Endothelial cell of umbilical vein (primary cell): ENCODE measurements around the gene OR2B6. TPM values are rescaled to one million over a fixed set of nuclear protein-coding genes. Genes with fewer than 3 reads are reported as not detected.

Experiments
- BruUV-seq: library from RNA; stranded (reverse); fragments of 400-500 nt; replicated peaks from 2 replicates; lab custom pipeline; 2021; lab: Mats Ljungman, UMichigan
- CTCF ChIA-PET: fragments of 300-600, 350-600 bp; sonication (Branson Sonifier 250); formaldehyde crosslinking; loops from one replicate; lab custom pipeline; 2021; ENCODE audit warnings: antibody characterized with exemption, inconsistent platforms; lab: Charles Lee
- POLR2A ChIA-PET: fragments of 300-600, 350-600 bp; sonication (Branson Sonifier 250); formaldehyde crosslinking; loops from one replicate; lab custom pipeline; 2021; ENCODE audit warnings: antibody characterized with exemption, inconsistent platforms; lab: Charles Lee
- DNase-seq: peaks from one replicate; pipeline ENCODE4 v3.0.0-alpha.2; 2011; ENCODE audit warnings: low read depth, low spot score
- FAIRE-seq: peaks from 2 replicates; lab custom pipeline; 2011; peaks lifted over from hg19 to GRCh38; lab: Jason Lieb, UNC
- H2AFZ ChIP-seq: 2 replicates; pipeline ENCODE4 v1.6.0; 2012; ENCODE audit warnings: low read depth, low read length, control low read depth, inconsistent platforms
- H3K27ac ChIP-seq: 2 replicates; pipeline ENCODE4 v1.5.1; 2011; ENCODE audit warnings: low read depth, mild to moderate bottlenecking, control low read depth, low read length, moderate library complexity; ENCODE audit not compliant: insufficient read depth
- H3K27me3 ChIP-seq, 2 experiments: 2 replicates each; pipeline versions ENCODE4 v1.6.0 to v1.6.1; 2011; ENCODE audit warnings: low read length in 2 of 2, mixed read lengths in 1 of 2; ENCODE audit not compliant: control insufficient read depth in 2 of 2, insufficient read depth in 2 of 2
- H3K36me3 ChIP-seq, 2 experiments: 2 replicates in 1 of 2; 3 replicates in 1 of 2; pipeline ENCODE4 v1.5.1; 2011; ENCODE audit warnings: low read length in 2 of 2, mild to moderate bottlenecking in 1 of 2, moderate library complexity in 1 of 2; ENCODE audit not compliant: control insufficient read depth in 2 of 2, insufficient read depth in 2 of 2; ENCODE audit errors: extremely low read depth in 1 of 2
- H3K4me1 ChIP-seq: 3 replicates; pipeline ENCODE4 v1.5.1; 2011; ENCODE audit warnings: mild to moderate bottlenecking, low read length; ENCODE audit not compliant: control insufficient read depth, insufficient read depth; ENCODE audit errors: extremely low read depth
- H3K4me2 ChIP-seq: 2 replicates; pipeline ENCODE4 v1.6.1; 2011; ENCODE audit warnings: low read length, control low read depth, mixed read lengths; ENCODE audit not compliant: insufficient read depth
- H3K4me3 ChIP-seq, 3 experiments: fragments of 200-600 bp in 1 of 3; sonication (generic), shearing (Covaris generic) in 1 of 3; replicated peaks in 1 of 3; 2 replicates each; pipeline ENCODE4 v1.5.1; 2011 to 2016; ENCODE audit warnings: control low read depth in 3 of 3, low read length in 3 of 3, mild to moderate bottlenecking in 2 of 3, inconsistent platforms in 1 of 3, low read depth in 1 of 3, moderate library complexity in 1 of 3; ENCODE audit not compliant: insufficient read depth in 1 of 3
- H3K79me2 ChIP-seq: 2 replicates; pipeline ENCODE4 v1.6.0; 2012; ENCODE audit warnings: low read length, inconsistent platforms; ENCODE audit not compliant: control insufficient read depth, insufficient read depth
- H3K9ac ChIP-seq: replicated peaks from 2 replicates; pipeline ENCODE3; 2011; ENCODE audit warnings: low read length, control low read depth; ENCODE audit not compliant: insufficient read depth; ENCODE audit errors: extremely low read depth
- H3K9me1 ChIP-seq: replicated peaks from 3 replicates; pipeline ENCODE4 v1.6.0; 2011; ENCODE audit warnings: mild to moderate bottlenecking, low read length; ENCODE audit not compliant: control insufficient read depth, insufficient read depth; ENCODE audit errors: extremely low read depth
- H3K9me3 ChIP-seq: replicated peaks from 2 replicates; pipeline ENCODE4 v1.5.1; 2012; ENCODE audit warnings: low read length, inconsistent platforms; ENCODE audit not compliant: control insufficient read depth, insufficient read depth
- H4K20me1 ChIP-seq: replicated peaks from 2 replicates; pipeline ENCODE3; 2011; ENCODE audit warnings: mild to moderate bottlenecking, low read length; ENCODE audit not compliant: control insufficient read depth, insufficient read depth; ENCODE audit errors: extremely low read depth
- EZH2 ChIP-seq: IDR thresholded peaks from 2 replicates; pipeline ENCODE4 v1.6.1; 2012; ENCODE audit warnings: borderline replicate concordance, low read depth, mild to moderate bottlenecking, moderate library complexity, low read length, inconsistent platforms; ENCODE audit not compliant: severe bottlenecking
- FOS ChIP-seq: IDR thresholded peaks from 2 replicates; pipeline ENCODE4 v1.6.1; 2011; ENCODE audit warnings: mild to moderate bottlenecking, low read length, moderate library complexity, borderline replicate concordance; ENCODE audit not compliant: insufficient read depth
- GATA2 ChIP-seq: IDR thresholded peaks from 2 replicates; pipeline ENCODE4 v1.7.0; 2011; ENCODE audit warnings: low read depth, mild to moderate bottlenecking, moderate library complexity, mixed read lengths, low read length; ENCODE audit not compliant: insufficient read length, insufficient read depth
- JUN ChIP-seq: IDR thresholded peaks from 2 replicates; pipeline ENCODE4 v1.6.1; 2011; ENCODE audit warnings: borderline replicate concordance, low read depth; ENCODE audit not compliant: insufficient read length, insufficient read depth
- MAX ChIP-seq: IDR thresholded peaks from 2 replicates; pipeline ENCODE4 v1.6.1; 2011; ENCODE audit not compliant: insufficient read depth, insufficient read length
- MYC ChIP-seq: IDR thresholded peaks from one replicate; pipeline ENCODE4 v1.6.1; 2011; ENCODE audit warnings: mild to moderate bottlenecking, low read depth, low read length
- POLR2A ChIP-seq: IDR thresholded peaks from 2 replicates; pipeline ENCODE4 v1.6.1; 2012; ENCODE audit warnings: low read depth, mild to moderate bottlenecking, control low read depth, low read length
- POLR2AphosphoS5 ChIP-seq: IDR thresholded peaks from 2 replicates; pipeline ENCODE4 v1.6.1; 2012; ENCODE audit warnings: low read depth, mild to moderate bottlenecking, control low read depth, low read length, moderate library complexity; ENCODE audit not compliant: insufficient read depth
- dilution Hi-C: fragments of 300-500 bp; cut with MboI; formaldehyde crosslinking; loops from one replicate; pipeline ENCODE4 v1.15.0; 2019; ENCODE audit warnings: low sequenced_read_pairs; ENCODE audit not compliant: extremely low pct_ligation_motif_present
- intact Hi-C: fragments of 100-400 bp; cut with micrococcal nuclease; formaldehyde crosslinking; loops from one replicate; pipeline ENCODE4 v1.10.0; 2022
- polyA plus RNA-seq, 4 experiments: library from polyadenylated mRNA; depleted of rRNA in 3 of 4; stranded (reverse) in 3 of 4; unstranded in 1 of 4; fragments of >200 nt; gene quantifications; 2 replicates each; pipeline versions ENCODE4 v1.2.1 to v1.2.3, GENCODE V29; 2011 to 2012; ENCODE audit warnings: missing spikeins in 1 of 4
- total RNA-seq: library from RNA; stranded (reverse); gene quantifications from 2 replicates; pipeline ENCODE4 v1.2.3, GENCODE V29; 2021
- TF ChIP-seq, protein P1 (sequence below), 2 donors: IDR thresholded peaks; 1 replicate in 1 of 2; 2 replicates in 1 of 2; pipeline ENCODE4 v1.5.1; 2011; ENCODE audit warnings: low read length in 2 of 2, mild to moderate bottlenecking in 2 of 2, moderate library complexity in 2 of 2, control low read depth in 1 of 2, inconsistent platforms in 1 of 2, low read depth in 1 of 2; ENCODE audit not compliant: insufficient read depth in 1 of 2; ENCODE audit errors: extremely low read depth in 1 of 2

The OR2B6 gene
- total and polyA plus RNA-seq, 2 donors (not counting 3 experiments of a cell fraction or from before 2014, with no cell fraction given): not detected

DNA sequence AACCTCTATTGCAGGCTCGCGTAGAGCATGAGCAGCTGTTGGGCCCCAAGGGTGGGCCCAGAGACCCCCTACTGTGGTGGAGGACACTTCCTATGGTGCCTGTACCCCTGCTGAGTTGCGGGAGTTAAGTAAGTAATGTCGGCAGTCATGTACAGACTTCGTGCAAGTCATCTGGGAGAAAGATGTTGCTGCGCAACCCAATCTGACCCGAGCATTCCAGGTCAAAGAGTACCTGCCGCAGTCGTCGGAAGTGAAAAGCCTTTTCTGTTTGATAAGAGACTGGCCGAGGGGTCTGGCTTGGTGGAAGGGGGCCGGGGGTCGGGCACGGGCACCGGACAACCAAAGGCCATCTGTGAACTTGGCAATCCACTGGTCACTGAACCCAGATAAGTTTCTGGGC lies 44.3 kb downstream of the OR2B6 start:
- POLR2A ChIA-PET: no interaction called here
- no peak overlapping the region for H3K27ac ChIP-seq
- DNase-seq (no peak), FAIRE-seq (no peak)
- H3K9me1 ChIP-seq: no peaks in the 10 kb centered on the region
- CTCF ChIA-PET: no interaction called here
- intact Hi-C loops: no loop called here
- H3K9ac ChIP-seq: no peak overlapping the region
- dilution Hi-C loops: no loop called here
- H3K36me3 ChIP-seq: no peaks in the 10 kb centered on the region
- BruUV-seq: no TSS peak
- H3K4me3 ChIP-seq: no peak overlapping the region
- H3K79me2 ChIP-seq: no peaks in the 10 kb centered on the region
- TF ChIP-seq POLR2AphosphoS5: no peak
- TF ChIP-seq MYC: no peak
- TF ChIP-seq, protein P1, sequence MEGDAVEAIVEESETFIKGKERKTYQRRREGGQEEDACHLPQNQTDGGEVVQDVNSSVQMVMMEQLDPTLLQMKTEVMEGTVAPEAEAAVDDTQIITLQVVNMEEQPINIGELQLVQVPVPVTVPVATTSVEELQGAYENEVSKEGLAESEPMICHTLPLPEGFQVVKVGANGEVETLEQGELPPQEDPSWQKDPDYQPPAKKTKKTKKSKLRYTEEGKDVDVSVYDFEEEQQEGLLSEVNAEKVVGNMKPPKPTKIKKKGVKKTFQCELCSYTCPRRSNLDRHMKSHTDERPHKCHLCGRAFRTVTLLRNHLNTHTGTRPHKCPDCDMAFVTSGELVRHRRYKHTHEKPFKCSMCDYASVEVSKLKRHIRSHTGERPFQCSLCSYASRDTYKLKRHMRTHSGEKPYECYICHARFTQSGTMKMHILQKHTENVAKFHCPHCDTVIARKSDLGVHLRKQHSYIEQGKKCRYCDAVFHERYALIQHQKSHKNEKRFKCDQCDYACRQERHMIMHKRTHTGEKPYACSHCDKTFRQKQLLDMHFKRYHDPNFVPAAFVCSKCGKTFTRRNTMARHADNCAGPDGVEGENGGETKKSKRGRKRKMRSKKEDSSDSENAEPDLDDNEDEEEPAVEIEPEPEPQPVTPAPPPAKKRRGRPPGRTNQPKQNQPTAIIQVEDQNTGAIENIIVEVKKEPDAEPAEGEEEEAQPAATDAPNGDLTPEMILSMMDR (IDR thresholded peaks at IDR 0.05; ENCODE audit: extremely low read depth in 1 of 2, insufficient read depth in 1 of 2, low read depth in 1 of 2, low read length in 2 of 2): no peak
- TF ChIP-seq JUN: no peak
- no peak for TF ChIP-seq MAX
- no peaks in the 10 kb centered on the region for H3K9me3 ChIP-seq
- H3K4me1 ChIP-seq: no peaks in the 10 kb centered on the region
- H4K20me1 ChIP-seq: no peaks in the 10 kb centered on the region
- H3K4me2 ChIP-seq: no peak overlapping the region
- H3K27me3 ChIP-seq: no peaks in the 10 kb centered on the region
- no peak overlapping the region for H2AFZ ChIP-seq

DNA sequence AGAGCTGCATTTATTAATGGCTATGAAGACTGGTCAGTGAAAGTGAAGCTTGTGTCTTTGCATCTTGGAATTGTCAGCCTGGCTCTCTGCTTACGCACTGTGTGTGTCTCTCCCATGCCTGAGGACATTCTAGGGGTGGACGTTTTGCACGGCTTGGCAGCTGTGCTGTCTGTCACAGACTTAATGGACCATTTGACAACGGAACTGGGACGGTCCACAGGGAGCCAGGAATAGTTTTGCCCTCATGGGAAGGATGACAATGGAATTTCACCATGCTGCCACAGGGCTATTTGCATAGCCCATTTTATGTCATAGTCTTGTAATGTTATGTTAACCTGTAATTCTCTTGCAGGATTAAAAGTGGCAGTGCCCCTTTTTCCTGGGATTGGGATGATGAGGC lies 44.7 kb downstream of the OR2B6 start:
- H4K20me1 ChIP-seq: no peaks in the 10 kb centered on the region
- POLR2A ChIA-PET: no interaction called here
- H3K9ac ChIP-seq: no peak overlapping the region
- no peak overlapping the region for H3K4me3 ChIP-seq
- CTCF ChIA-PET: no interaction called here
- no peaks in the 10 kb centered on the region for H3K79me2 ChIP-seq
- BruUV-seq: no TSS peak
- no peaks in the 10 kb centered on the region for H3K9me3 ChIP-seq
- H3K27me3 ChIP-seq: no peaks in the 10 kb centered on the region
- no peak overlapping the region for H3K4me2 ChIP-seq
- DNase-seq: no peak
- TF ChIP-seq GATA2 (no peak), MAX (no peak), FOS (no peak), JUN (no peak), MYC (no peak), EZH2 (no peak), POLR2A (no peak), POLR2AphosphoS5 (no peak)
- TF ChIP-seq, protein P1 (IDR thresholded peaks at IDR 0.05; ENCODE audit: extremely low read depth in 1 of 2, insufficient read depth in 1 of 2, low read depth in 1 of 2, low read length in 2 of 2): no peak
- no peaks in the 10 kb centered on the region for H3K36me3 ChIP-seq
- dilution Hi-C loops: no loop called here
- H3K27ac ChIP-seq: no peak overlapping the region
- no peak for FAIRE-seq
- no peak overlapping the region for H2AFZ ChIP-seq
- H3K9me1 ChIP-seq: no peaks in the 10 kb centered on the region
- H3K4me1 ChIP-seq: no peaks in the 10 kb centered on the region
- intact Hi-C loops: no loop called here
